Measurements from ENCODE around the gene GPM6B.

Gene GPM6B

DNA sequence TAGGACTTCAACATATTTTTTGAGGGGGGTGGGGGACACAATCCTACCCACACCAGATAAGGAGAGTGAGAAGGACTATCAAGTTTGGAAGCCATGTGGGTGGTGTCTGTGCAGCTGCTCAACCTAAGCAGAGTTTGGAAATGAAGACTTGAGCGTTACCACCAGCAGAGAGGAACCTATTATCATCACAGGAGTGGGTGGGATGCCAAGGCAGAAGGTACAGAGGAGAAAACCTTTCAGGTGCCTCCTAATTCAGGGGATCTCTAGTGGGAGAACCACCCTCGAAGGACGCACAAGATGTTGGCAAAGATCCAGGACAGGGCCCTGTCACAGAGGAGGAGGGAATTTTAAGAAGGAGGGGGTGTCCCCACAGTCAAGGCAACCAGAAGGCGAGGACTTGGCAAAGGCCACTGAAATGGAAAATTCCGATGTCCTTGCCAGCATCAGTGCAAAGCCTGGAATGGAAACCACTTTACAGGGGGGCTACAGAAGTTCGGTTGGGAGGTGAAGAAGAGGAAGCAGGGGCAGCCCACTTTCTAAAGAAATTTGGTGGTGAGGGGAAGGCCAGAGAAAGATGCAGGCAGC lies 8.4 kb upstream of the GPM6B start:
- DNase-seq (ENCODE audit: low read depth in 2 of 2, low spot score in 1 of 2), result no peak

DNA sequence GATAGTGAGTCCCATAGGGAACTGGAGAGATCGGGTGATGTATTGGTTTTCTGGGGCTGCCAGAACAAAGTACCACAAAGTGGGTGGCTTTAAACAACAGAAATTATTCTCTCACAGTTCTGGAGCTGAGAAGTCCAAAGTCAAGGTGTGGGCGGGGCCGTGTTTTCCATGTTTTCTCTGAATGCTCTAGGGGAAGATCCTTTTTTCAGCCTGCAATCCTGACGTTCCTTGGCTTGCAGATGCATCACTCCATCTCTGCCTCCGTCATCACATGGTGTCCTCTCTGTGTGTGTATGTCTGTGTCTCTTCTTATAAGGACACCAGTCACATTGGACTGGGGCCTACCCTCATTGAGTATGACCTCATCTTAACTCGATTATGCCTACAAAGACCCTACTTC lies 7.9 kb upstream of the GPM6B start:
- DNase-seq (ENCODE audit: low read depth in 2 of 2, low spot score in 1 of 2), result no peak

DNA sequence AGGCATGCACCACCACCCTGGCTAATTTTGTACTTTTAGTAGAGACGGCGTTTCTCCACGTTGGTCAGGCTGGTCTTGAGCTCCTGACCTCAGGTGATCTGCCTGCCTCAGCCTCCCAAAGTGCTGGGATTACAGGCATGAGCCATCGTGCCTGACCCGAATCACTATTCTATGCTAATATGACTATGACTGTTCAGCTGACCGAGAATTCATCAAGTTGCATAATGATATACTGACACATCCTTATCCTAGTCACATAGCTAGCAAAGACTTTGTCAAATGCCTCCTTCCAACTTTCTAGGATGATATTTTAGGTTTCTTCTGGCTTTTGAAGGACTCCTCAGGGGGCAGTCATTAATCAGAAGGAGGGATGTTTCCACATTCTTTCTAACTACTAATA lies 4.8 kb upstream of the GPM6B start:
- no peak for DNase-seq (ENCODE audit: low read depth in 2 of 2, low spot score in 1 of 2)

DNA sequence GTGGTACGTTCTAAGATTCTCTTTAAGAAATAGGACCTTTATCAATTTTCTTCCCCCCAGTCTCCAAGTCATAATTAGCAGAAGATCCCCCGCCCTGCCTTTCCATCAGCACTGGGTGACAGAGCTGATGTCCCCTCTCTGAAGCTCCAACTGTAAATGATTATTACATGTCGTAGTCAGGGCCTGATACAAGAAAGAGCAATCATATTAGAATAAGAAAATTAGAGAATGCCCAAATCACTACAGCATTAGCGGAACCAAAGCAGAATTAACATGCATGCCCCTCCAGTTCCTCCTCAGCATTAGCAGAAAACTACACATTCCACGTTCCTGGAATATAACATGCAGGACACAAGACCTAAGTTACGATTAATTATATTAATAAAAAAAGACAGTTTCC lies 717 bp downstream of the GPM6B start:
- DNase-seq (ENCODE audit: low read depth in 2 of 2, low spot score in 1 of 2), result no peak

DNA sequence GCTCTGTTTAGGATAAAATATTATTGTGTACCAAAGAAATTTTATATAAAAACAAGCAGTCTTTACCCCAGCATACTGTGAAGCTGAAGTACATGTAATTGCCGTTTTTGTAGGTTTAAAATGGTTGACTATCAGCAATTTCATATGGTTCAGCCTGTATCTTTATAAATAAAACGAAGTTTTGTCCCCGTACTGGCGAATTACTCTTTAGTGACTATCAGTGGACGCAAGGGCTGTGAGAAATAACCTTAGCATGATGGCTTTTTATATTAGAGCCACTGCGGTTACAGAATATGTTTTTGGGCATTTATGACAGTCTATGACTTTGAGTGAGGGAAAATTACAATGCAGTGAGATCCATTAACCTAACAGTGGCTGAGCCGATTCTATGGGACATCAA lies 1.2 kb downstream of the GPM6B start:
- DNase-seq (ENCODE audit: low read depth in 2 of 2, low spot score in 1 of 2), result no peak

- DNase-seq (ENCODE audit: low read depth in 2 of 2, low spot score in 1 of 2), result no peak
Measured at GRCh38 chrX:13808865-13809264, 8.0 kb downstream of the GPM6B start.

DNA sequence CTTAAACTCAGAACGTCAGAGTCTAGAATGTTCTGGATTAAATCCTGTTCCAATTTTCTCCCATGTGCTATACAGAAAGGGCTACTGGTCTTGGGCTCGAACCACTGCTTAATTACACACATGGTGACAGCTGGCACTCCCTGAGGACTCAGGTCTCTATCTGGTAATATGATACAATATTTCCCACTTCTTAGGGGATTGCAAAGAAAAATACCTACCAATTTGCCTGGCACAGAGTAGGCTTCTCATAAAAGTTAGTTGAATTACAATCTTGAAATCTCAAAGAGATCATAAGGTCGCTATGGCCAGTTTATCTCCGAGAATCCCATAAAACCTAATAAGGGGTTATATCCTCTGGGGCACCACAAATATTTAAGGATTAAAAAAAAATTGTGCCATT lies 8.6 kb downstream of the GPM6B start:
- DNase-seq (ENCODE audit: low read depth in 2 of 2, low spot score in 1 of 2), result no peak

GRCh38 chrX:13805241-13805640 lies 11.7 kb downstream of the GPM6B start:
- DNase-seq (ENCODE audit: low read depth in 2 of 2, low spot score in 1 of 2), result no peak

DNA sequence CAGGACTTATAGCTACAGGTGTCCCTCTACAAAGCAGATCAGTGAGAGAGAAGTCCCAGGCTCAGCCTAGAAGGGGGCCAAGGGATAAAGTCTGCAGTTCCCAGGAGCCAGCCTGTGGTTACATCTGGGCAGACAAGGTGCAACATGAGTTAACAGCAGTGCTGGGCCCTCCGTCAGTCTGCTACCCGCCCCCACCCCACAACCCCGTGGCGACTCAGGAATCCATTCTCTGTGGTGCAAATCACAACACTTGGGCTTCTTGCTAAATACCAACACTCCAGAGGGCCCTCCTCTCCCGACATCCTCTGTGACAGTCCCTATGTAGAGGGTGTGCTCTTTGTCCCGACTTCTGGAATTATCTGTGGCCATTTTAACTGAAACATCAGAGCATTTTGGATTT lies 13.8 kb downstream of the GPM6B start:
- no peak for DNase-seq (ENCODE audit: low read depth in 2 of 2, low spot score in 1 of 2)

- DNase-seq (ENCODE audit: low read depth in 2 of 2, low spot score in 1 of 2), result no peak
Measured at GRCh38 chrX:13798184-13798583, 18.7 kb downstream of the GPM6B start.

DNA sequence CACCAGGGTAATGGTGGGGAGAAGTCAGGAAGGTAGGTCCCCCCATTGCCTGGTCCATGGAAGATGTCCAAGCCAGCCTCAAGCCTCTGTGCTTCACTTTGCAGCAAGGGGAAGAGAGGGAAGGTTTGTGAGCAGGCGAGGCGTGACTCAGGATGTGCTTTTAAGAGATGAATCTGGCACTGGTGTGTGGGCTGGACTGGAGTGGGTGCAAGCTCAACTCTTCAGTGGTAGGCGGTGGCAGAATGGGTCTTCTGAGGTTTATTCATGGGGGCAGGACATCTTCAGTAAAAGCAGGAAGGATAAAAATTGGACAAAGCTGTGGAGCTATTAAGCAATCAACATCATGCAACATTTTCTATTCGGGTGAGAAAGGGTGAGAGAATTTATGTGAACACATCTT lies 19.4 kb downstream of the GPM6B start:
- no peak for DNase-seq (ENCODE audit: low read depth in 2 of 2, low spot score in 1 of 2)

GRCh38 chrX:13794417-13794816 lies 22.5 kb downstream of the GPM6B start:
- DNase-seq (ENCODE audit: low read depth in 2 of 2, low spot score in 1 of 2), result no peak

DNA sequence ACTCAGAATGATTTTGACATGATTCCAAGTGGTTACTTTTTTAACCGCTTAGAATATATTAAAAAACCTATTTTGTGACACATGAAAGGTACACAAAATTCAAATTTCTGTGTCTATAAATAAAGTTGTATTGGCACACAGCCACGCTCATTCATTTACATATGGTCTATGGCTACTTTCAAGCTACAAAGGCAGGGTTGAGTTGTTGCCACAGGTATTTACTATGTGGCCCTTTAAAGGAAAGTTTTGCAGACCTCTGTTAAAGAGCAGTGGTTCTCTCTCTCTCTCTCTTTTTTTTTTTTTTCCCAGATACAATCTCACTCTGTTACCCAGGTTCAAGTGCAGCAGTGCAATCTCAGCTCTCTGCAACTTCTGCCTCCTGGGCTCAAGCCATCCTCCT lies 23.0 kb downstream of the GPM6B start:
- no peak for DNase-seq (ENCODE audit: low read depth in 2 of 2, low spot score in 1 of 2)

DNA sequence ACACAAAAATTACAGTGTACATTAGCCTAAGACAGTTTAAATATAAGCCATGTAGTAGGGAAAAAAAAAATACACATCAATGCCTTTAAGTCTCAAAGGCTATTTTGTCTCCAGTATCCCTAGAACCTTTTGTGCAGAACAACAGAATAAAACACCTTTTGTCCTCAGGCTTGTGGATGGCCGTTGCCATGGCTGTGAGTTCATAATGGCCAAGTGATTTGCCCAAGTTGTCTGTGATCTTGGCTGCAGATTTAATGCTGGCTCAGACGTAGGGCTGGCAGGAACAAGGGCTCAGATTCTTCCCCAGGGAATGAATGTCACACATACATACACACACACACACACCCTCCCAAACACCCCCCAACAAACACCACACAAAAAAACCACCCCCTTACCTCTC lies 25.3 kb downstream of the GPM6B start:
- DNase-seq (ENCODE audit: low read depth in 2 of 2, low spot score in 1 of 2), result no peak

GRCh38 chrX:13791145-13791544 lies 25.7 kb downstream of the GPM6B start:
- no peak for DNase-seq (ENCODE audit: low read depth in 2 of 2, low spot score in 1 of 2)

- no peak for DNase-seq (ENCODE audit: low read depth in 2 of 2, low spot score in 1 of 2)
Measured at GRCh38 chrX:13790206-13791131, 26.4 kb downstream of the GPM6B start.

- DNase-seq (ENCODE audit: low read depth in 2 of 2, low spot score in 1 of 2), result no peak
Measured at GRCh38 chrX:13786048-13786447, 30.8 kb downstream of the GPM6B start.

DNA sequence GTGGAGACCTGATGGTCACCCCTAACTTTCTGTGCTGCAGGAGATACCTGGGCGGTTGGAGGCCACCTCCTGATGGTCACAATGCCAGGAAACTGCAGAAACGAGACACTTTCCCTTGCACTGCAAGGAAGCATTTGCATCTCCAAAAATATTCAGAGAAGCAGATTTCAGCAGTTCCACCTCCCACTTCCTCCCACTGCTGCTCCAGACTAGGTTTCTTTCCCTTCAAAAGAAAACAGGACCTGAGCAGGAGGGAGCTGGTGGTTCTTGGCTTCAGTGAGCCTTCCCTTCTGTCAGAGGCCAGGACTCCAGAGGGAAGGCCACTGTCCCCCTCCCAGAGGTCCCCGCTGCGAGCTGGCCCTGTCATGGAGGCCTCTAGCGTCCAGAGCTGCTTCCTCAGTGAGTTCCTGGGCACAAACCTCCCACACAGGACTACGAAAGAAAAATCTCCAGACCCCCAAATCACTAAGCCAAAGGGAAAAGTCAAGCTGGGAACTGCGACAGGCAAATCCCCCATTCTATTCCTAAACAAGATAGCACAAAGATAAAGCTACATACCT lies 35.9 kb downstream of the GPM6B start:
- DNase-seq (ENCODE audit: low read depth in 2 of 2, low spot score in 1 of 2), result no peak

DNA sequence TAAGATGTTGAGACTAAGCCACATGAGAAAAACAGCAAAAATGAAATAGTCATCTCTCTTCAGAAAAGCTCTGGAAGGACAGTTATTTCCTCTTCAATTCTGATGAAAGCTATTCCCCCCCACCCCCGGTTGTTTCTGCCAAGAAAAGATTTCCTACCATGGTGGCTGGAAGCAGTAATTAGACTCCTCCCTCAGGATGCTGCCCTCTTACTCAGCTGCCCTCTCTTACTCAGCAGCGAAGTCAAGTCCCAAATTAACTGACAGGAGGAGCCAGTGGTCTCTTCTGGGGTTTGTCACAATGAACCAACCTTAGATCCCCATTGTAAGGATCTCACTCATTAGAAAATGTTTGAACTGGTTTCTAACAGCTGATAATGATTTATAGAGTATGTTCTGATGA lies 38.0 kb downstream of the GPM6B start:
- DNase-seq (ENCODE audit: low read depth in 2 of 2, low spot score in 1 of 2), result no peak

DNA sequence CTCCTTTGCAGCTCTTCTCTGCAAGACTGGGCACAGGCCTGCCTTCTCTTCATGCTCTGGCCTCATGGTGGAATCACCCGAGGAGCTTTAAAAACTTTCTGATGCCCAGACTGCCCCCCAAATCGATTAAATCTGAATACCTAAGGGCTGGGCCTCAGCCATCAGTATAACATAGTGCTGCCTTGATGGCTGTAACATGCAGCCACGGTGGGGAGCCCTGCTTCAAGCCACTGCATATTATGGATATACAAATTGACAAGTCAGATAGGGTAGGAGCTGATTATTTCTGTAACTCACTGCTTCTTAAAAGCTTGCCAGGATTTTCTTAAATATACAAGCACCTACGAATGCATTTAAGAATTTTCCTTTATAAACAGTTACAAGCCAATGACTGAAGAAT lies 40.5 kb downstream of the GPM6B start:
- no peak for DNase-seq (ENCODE audit: low read depth in 2 of 2, low spot score in 1 of 2)

DNA sequence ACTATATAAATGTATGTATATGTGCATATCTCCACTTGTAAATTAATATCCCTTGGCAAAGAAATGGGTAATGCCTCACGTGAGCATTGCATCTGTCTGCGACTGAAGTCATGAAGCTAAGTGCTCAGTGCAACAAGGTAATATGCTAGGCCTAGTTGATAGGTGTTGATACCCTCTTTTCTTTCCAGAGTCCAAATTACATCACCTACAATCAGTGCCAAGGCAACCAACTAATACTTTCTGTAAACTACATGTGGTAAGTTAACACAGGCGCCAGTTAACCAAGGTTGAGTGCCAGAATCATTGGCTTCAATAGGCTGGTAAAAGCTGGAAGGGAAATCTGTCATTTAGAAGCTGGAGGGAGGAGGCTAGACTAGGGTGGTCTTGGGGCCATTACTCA lies 41.1 kb downstream of the GPM6B start:
- no peak for DNase-seq (ENCODE audit: low read depth in 2 of 2, low spot score in 1 of 2)

- no peak for DNase-seq (ENCODE audit: low read depth in 2 of 2, low spot score in 1 of 2)
Measured at GRCh38 chrX:13774696-13775095, 42.2 kb downstream of the GPM6B start.
